CD8-positive, alpha-beta memory T cell (primary cell): ENCODE results near the gene CACNA1C. TPM values are rescaled to one million over a fixed set of nuclear protein-coding genes. Genes with fewer than 3 reads are reported as not detected.
A peak's percentile ranks its signal among the peaks of the same experiment; 100 is the strongest.

ENCODE experiments used
- CTCF ChIA-PET: fragments of 350-600 bp; sonication (Branson Sonifier 250); formaldehyde crosslinking; loops from one replicate; lab custom pipeline; 2021; ENCODE audit warnings: antibody characterized with exemption; lab: Charles Lee
- POLR2A ChIA-PET: fragments of 350-600 bp; sonication (Branson Sonifier 250); formaldehyde crosslinking; loops from one replicate; lab custom pipeline; 2021; ENCODE audit warnings: antibody characterized with exemption; lab: Charles Lee
- DNase-seq, 5 donors: peaks; one replicate each; pipeline versions ENCODE4 v3.0.0 to v3.0.0-alpha.2; 2020 to 2022; ENCODE audit warnings: mixed read lengths in 1 of 5
- H3K27ac ChIP-seq: one replicate; pipeline ENCODE4 v1.7.0; 2013; ENCODE audit warnings: low read depth, mild to moderate bottlenecking, low read length, moderate library complexity
- H3K27me3 ChIP-seq: 2 replicates; pipeline ENCODE4 v1.7.0; 2013; ENCODE audit warnings: low read length, mild to moderate bottlenecking; ENCODE audit not compliant: insufficient read depth, poor library complexity, severe bottlenecking
- H3K36me3 ChIP-seq: 2 replicates; pipeline ENCODE4 v1.7.0; 2013; ENCODE audit warnings: mild to moderate bottlenecking, low read length, moderate library complexity; ENCODE audit not compliant: insufficient read depth
- H3K4me1 ChIP-seq: 2 replicates; pipeline ENCODE4 v1.7.0; 2013; ENCODE audit warnings: mild to moderate bottlenecking, low read length, moderate library complexity; ENCODE audit not compliant: insufficient read depth
- H3K4me3 ChIP-seq: 2 replicates; pipeline ENCODE4 v1.7.0; 2013; ENCODE audit warnings: mild to moderate bottlenecking, low read length
- H3K9me3 ChIP-seq: 2 replicates; pipeline ENCODE4 v1.7.0; 2013; ENCODE audit warnings: mild to moderate bottlenecking, low read length
- H3K27ac Mint-ChIP-seq, 8 donors: one replicate each; pipeline ENCODE4 v1.8.0; 2020 to 2021; ENCODE audit warnings: mixed read lengths in 8 of 8, mild to moderate bottlenecking in 6 of 8, inconsistent platforms in 3 of 8, moderate library complexity in 3 of 8
- H3K27me3 Mint-ChIP-seq, 2 donors: one replicate each; pipeline ENCODE4 v1.8.0; 2020 to 2021; ENCODE audit warnings: mixed read lengths in 2 of 2, mild to moderate bottlenecking in 1 of 2, moderate library complexity in 1 of 2
- H3K36me3 Mint-ChIP-seq, 3 donors: one replicate each; pipeline ENCODE4 v1.8.0; 2020 to 2021; ENCODE audit warnings: mixed read lengths in 3 of 3, inconsistent platforms in 1 of 3, mild to moderate bottlenecking in 1 of 3
- H3K4me1 Mint-ChIP-seq, 3 donors: one replicate each; pipeline ENCODE4 v1.8.0; 2020 to 2021; ENCODE audit warnings: mixed read lengths in 3 of 3, inconsistent platforms in 1 of 3, mild to moderate bottlenecking in 1 of 3
- H3K4me3 Mint-ChIP-seq, 7 donors: one replicate each; pipeline ENCODE4 v1.8.0; 2020 to 2021; ENCODE audit warnings: mixed read lengths in 7 of 7, mild to moderate bottlenecking in 6 of 7, moderate library complexity in 4 of 7, inconsistent platforms in 2 of 7
- H3K9me3 Mint-ChIP-seq, 5 donors: one replicate each; pipeline ENCODE4 v1.8.0; 2020 to 2022; ENCODE audit warnings: mixed read lengths in 5 of 5, mild to moderate bottlenecking in 3 of 5, moderate library complexity in 2 of 5, inconsistent platforms in 1 of 5
- polyA plus RNA-seq: library from polyadenylated mRNA; unstranded; fragments of 300-500 nt; fragmentation: Illumina TruSeq; gene quantifications from one replicate; pipeline ENCODE4 v1.2.3, GENCODE V29; 2021
- total RNA-seq, 2 experiments: library from RNA; stranded (reverse); gene quantifications; one replicate each; pipeline ENCODE4 v1.2.3, GENCODE V29; 2021

Gene CACNA1C
- total and polyA plus RNA-seq, 3 experiments from 2014 or later = 0.04 to 0.10 (median 0.04) TPM

- ChIA-PET CTCF (no interaction called here), POLR2A (no interaction called here)
- Mint-ChIP-seq H3K27me3 (peaks cover 9 to 24% of the 10 kb centered on the region in 2 donors), H3K27ac (no peak overlapping the region), H3K9me3 (peaks cover 0 to 1% (median 0%) of the 10 kb centered on the region in 5 donors), H3K36me3 (no peaks in the 10 kb centered on the region), H3K4me1 (no peaks in the 10 kb centered on the region), H3K4me3 (no peak overlapping the region)
- Histone ChIP-seq H3K4me3 (no peak overlapping the region), H3K4me1 (no peaks in the 10 kb centered on the region), H3K27me3 (no peaks in the 10 kb centered on the region), H3K27ac (no peak overlapping the region), H3K36me3 (no peaks in the 10 kb centered on the region), H3K9me3 (no peaks in the 10 kb centered on the region)
- no peak for DNase-seq
Observed at GRCh38 chr12:2431810-2432209, 379.0 kb downstream of the CACNA1C start.

GRCh38 chr12:2432856-2433255, 380.1 kb downstream of the CACNA1C start:
- CTCF ChIA-PET = no interaction called here
- DNase-seq = no peak
- H3K27ac ChIP-seq = no peak overlapping the region
- Mint-ChIP-seq H3K4me3 (no peak overlapping the region), H3K4me1 (no peaks in the 10 kb centered on the region), H3K27me3 (peaks cover 13 to 24% of the 10 kb centered on the region in 2 donors), H3K9me3 (peaks cover 0 to 1% (median 0%) of the 10 kb centered on the region in 5 donors), H3K27ac (no peak overlapping the region), H3K36me3 (no peaks in the 10 kb centered on the region)
- H3K27me3 ChIP-seq = no peaks in the 10 kb centered on the region
- H3K4me1 ChIP-seq = no peaks in the 10 kb centered on the region
- H3K36me3 ChIP-seq = no peaks in the 10 kb centered on the region
- POLR2A ChIA-PET = no interaction called here
- H3K4me3 ChIP-seq = no peak overlapping the region
- H3K9me3 ChIP-seq = no peaks in the 10 kb centered on the region

GRCh38 chr12:2435511-2435910, 382.7 kb downstream of the CACNA1C start:
- Histone ChIP-seq H3K27me3 (no peaks in the 10 kb centered on the region), H3K9me3 (no peaks in the 10 kb centered on the region), H3K36me3 (no peaks in the 10 kb centered on the region), H3K4me3 (no peak overlapping the region), H3K27ac (no peak overlapping the region), H3K4me1 (no peaks in the 10 kb centered on the region)
- no peaks in the 10 kb centered on the region for H3K9me3 Mint-ChIP-seq
- H3K36me3 Mint-ChIP-seq = no peaks in the 10 kb centered on the region
- H3K27ac Mint-ChIP-seq = no peak overlapping the region
- no peaks in the 10 kb centered on the region for H3K4me1 Mint-ChIP-seq
- no peak for DNase-seq
- H3K27me3 Mint-ChIP-seq = peaks cover 10 to 24% of the 10 kb centered on the region in 2 donors
- H3K4me3 Mint-ChIP-seq = no peak overlapping the region
- ChIA-PET CTCF (no interaction called here), POLR2A (no interaction called here)

GRCh38 chr12:2439332-2440100, 386.7 kb downstream of the CACNA1C start:
- Mint-ChIP-seq H3K4me3 (no peak overlapping the region), H3K4me1 (no peaks in the 10 kb centered on the region), H3K27me3 (peaks cover 10 to 21% of the 10 kb centered on the region in 2 donors), H3K9me3 (no peaks in the 10 kb centered on the region), H3K27ac (no peak overlapping the region), H3K36me3 (no peaks in the 10 kb centered on the region)
- Histone ChIP-seq H3K36me3 (no peaks in the 10 kb centered on the region), H3K27me3 (no peaks in the 10 kb centered on the region), H3K27ac (no peak overlapping the region), H3K9me3 (no peaks in the 10 kb centered on the region), H3K4me3 (no peak overlapping the region), H3K4me1 (no peaks in the 10 kb centered on the region)
- POLR2A ChIA-PET = no interaction called here
- no peak for DNase-seq
- CTCF ChIA-PET = no interaction called here

- no peak for DNase-seq
- H3K27me3 Mint-ChIP-seq = peaks cover 5 to 19% of the 10 kb centered on the region in 2 donors
- no peak overlapping the region for H3K4me3 Mint-ChIP-seq
- H3K4me3 ChIP-seq = no peak overlapping the region
- H3K27ac Mint-ChIP-seq = no peak overlapping the region
- no peaks in the 10 kb centered on the region for H3K4me1 ChIP-seq
- peaks cover 0 to 1% (median 0%) of the 10 kb centered on the region in 3 donors for H3K36me3 Mint-ChIP-seq
- no peaks in the 10 kb centered on the region for H3K9me3 ChIP-seq
- no peak overlapping the region for H3K27ac ChIP-seq
- ChIA-PET POLR2A (no interaction called here), CTCF (no interaction called here)
- H3K36me3 ChIP-seq = no peaks in the 10 kb centered on the region
- H3K9me3 Mint-ChIP-seq = peaks cover 0 to 2% (median 0%) of the 10 kb centered on the region in 5 donors
- no peaks in the 10 kb centered on the region for H3K27me3 ChIP-seq
- no peaks in the 10 kb centered on the region for H3K4me1 Mint-ChIP-seq
Observed at GRCh38 chr12:2443776-2444175, 391.0 kb downstream of the CACNA1C start.

GRCh38 chr12:2445968-2446367, 393.2 kb downstream of the CACNA1C start:
- ChIA-PET CTCF (no interaction called here), POLR2A (no interaction called here)
- Mint-ChIP-seq H3K9me3 (peaks cover 0 to 2% (median 0%) of the 10 kb centered on the region in 5 donors), H3K36me3 (peaks cover 0 to 1% (median 0%) of the 10 kb centered on the region in 3 donors), H3K27ac (no peak overlapping the region), H3K4me1 (no peaks in the 10 kb centered on the region), H3K4me3 (no peak overlapping the region), H3K27me3 (peaks cover 6 to 16% of the 10 kb centered on the region in 2 donors)
- no peak for DNase-seq
- Histone ChIP-seq H3K36me3 (no peaks in the 10 kb centered on the region), H3K4me3 (no peak overlapping the region), H3K9me3 (no peaks in the 10 kb centered on the region), H3K27me3 (no peaks in the 10 kb centered on the region), H3K4me1 (no peaks in the 10 kb centered on the region), H3K27ac (no peak overlapping the region)

- CTCF ChIA-PET = no interaction called here
- no peaks in the 10 kb centered on the region for H3K4me1 Mint-ChIP-seq
- Histone ChIP-seq H3K4me1 (no peaks in the 10 kb centered on the region), H3K27me3 (no peaks in the 10 kb centered on the region), H3K9me3 (no peaks in the 10 kb centered on the region), H3K27ac (no peak overlapping the region), H3K36me3 (no peaks in the 10 kb centered on the region), H3K4me3 (no peak overlapping the region)
- H3K9me3 Mint-ChIP-seq = peaks cover 0 to 2% (median 0%) of the 10 kb centered on the region in 5 donors
- POLR2A ChIA-PET = no interaction called here
- peaks cover 0 to 1% (median 0%) of the 10 kb centered on the region in 3 donors for H3K36me3 Mint-ChIP-seq
- H3K27ac Mint-ChIP-seq = no peak overlapping the region
- DNase-seq = no peak
- peaks cover 6 to 7% of the 10 kb centered on the region in 2 donors for H3K27me3 Mint-ChIP-seq
- H3K4me3 Mint-ChIP-seq = no peak overlapping the region
Observed at GRCh38 chr12:2447861-2448260, 395.1 kb downstream of the CACNA1C start.

- no peak for DNase-seq
- Histone ChIP-seq H3K36me3 (no peaks in the 10 kb centered on the region), H3K9me3 (no peaks in the 10 kb centered on the region), H3K27me3 (no peaks in the 10 kb centered on the region), H3K27ac (no peak overlapping the region), H3K4me3 (no peak overlapping the region), H3K4me1 (no peaks in the 10 kb centered on the region)
- Mint-ChIP-seq H3K9me3 (peaks cover 0 to 2% (median 0%) of the 10 kb centered on the region in 5 donors), H3K4me1 (no peaks in the 10 kb centered on the region), H3K4me3 (peak overlapping the region in 1 of 7 donors; percentile 85), H3K27me3 (peaks cover 5 to 6% of the 10 kb centered on the region in 2 donors), H3K36me3 (peaks cover 0 to 1% (median 0%) of the 10 kb centered on the region in 3 donors), H3K27ac (no peak overlapping the region)
- ChIA-PET CTCF (no interaction called here), POLR2A (no interaction called here)
Observed at GRCh38 chr12:2449586-2449985, 396.8 kb downstream of the CACNA1C start.
